ENCODE measurements around the gene OR4D1.

The OR4D1 gene

GRCh38 chr17:58196610-58197009, 48.4 kb downstream of the OR4D1 start:
- H3K4me3 ChIP-seq (ENCODE audit: low read length) = no peak overlapping the region
- H3K9me3 ChIP-seq (ENCODE audit: insufficient read depth, low read depth, low read length) = no peaks in the 10 kb centered on the region
- H3K4me1 ChIP-seq (ENCODE audit: insufficient read depth, low read length) = no peaks in the 10 kb centered on the region
- no peak overlapping the region for H3K9ac ChIP-seq (ENCODE audit: low read depth, low read length)
- no peak overlapping the region for H3K27ac ChIP-seq (ENCODE audit: low read length)
- H3K27me3 ChIP-seq (ENCODE audit: insufficient read depth, low read length) = peaks cover 18% of the 10 kb centered on the region
- H3K36me3 ChIP-seq (ENCODE audit: insufficient read depth, low read depth, low read length) = no peaks in the 10 kb centered on the region

GRCh38 chr17:58200024-58200633, 51.9 kb downstream of the OR4D1 start:
- H3K36me3 ChIP-seq (ENCODE audit: insufficient read depth, low read depth, low read length) = no peaks in the 10 kb centered on the region
- H3K4me1 ChIP-seq (ENCODE audit: insufficient read depth, low read length) = no peaks in the 10 kb centered on the region
- H3K9me3 ChIP-seq (ENCODE audit: insufficient read depth, low read depth, low read length) = no peaks in the 10 kb centered on the region
- H3K9ac ChIP-seq (ENCODE audit: low read depth, low read length) = no peak overlapping the region
- H3K4me3 ChIP-seq (ENCODE audit: low read length) = no peak overlapping the region
- H3K27ac ChIP-seq (ENCODE audit: low read length) = no peak overlapping the region
- H3K27me3 ChIP-seq (ENCODE audit: insufficient read depth, low read length) = peaks cover 18% of the 10 kb centered on the region

- H3K9me3 ChIP-seq (ENCODE audit: insufficient read depth, low read depth, low read length) = no peaks in the 10 kb centered on the region
- H3K36me3 ChIP-seq (ENCODE audit: insufficient read depth, low read depth, low read length) = peaks cover 11% of the 10 kb centered on the region; the same call in 1 of the 2 replicates
- no peak overlapping the region for H3K4me3 ChIP-seq (ENCODE audit: low read length)
- no peak overlapping the region for H3K9ac ChIP-seq (ENCODE audit: low read depth, low read length)
- H3K27ac ChIP-seq (ENCODE audit: low read length) = no peak overlapping the region
- no peaks in the 10 kb centered on the region for H3K4me1 ChIP-seq (ENCODE audit: insufficient read depth, low read length)
- peaks cover 18% of the 10 kb centered on the region for H3K27me3 ChIP-seq (ENCODE audit: insufficient read depth, low read length)
Observed at GRCh38 chr17:58202859-58203258, 54.7 kb downstream of the OR4D1 start.

GRCh38 chr17:58204796-58205195, 56.6 kb downstream of the OR4D1 start:
- no peak overlapping the region for H3K9ac ChIP-seq (ENCODE audit: low read depth, low read length)
- peaks cover 19% of the 10 kb centered on the region; the same call in 1 of the 2 replicates for H3K36me3 ChIP-seq (ENCODE audit: insufficient read depth, low read depth, low read length)
- no peak overlapping the region for H3K4me3 ChIP-seq (ENCODE audit: low read length)
- no peaks in the 10 kb centered on the region for H3K4me1 ChIP-seq (ENCODE audit: insufficient read depth, low read length)
- no peaks in the 10 kb centered on the region for H3K9me3 ChIP-seq (ENCODE audit: insufficient read depth, low read depth, low read length)
- no peak overlapping the region for H3K27ac ChIP-seq (ENCODE audit: low read length)
- peaks cover 9% of the 10 kb centered on the region for H3K27me3 ChIP-seq (ENCODE audit: insufficient read depth, low read length)

GRCh38 chr17:58205936-58206335, 57.8 kb downstream of the OR4D1 start:
- H3K9me3 ChIP-seq (ENCODE audit: insufficient read depth, low read depth, low read length) = no peaks in the 10 kb centered on the region
- H3K36me3 ChIP-seq (ENCODE audit: insufficient read depth, low read depth, low read length) = peaks cover 29% of the 10 kb centered on the region
- no peak overlapping the region for H3K9ac ChIP-seq (ENCODE audit: low read depth, low read length)
- no peak overlapping the region for H3K4me3 ChIP-seq (ENCODE audit: low read length)
- H3K27ac ChIP-seq (ENCODE audit: low read length) = no peak overlapping the region
- H3K27me3 ChIP-seq (ENCODE audit: insufficient read depth, low read length) = peaks cover 2% of the 10 kb centered on the region; the same call in 1 of the 2 replicates
- H3K4me1 ChIP-seq (ENCODE audit: insufficient read depth, low read length) = no peaks in the 10 kb centered on the region

GRCh38 chr17:58207451-58207850, 59.3 kb downstream of the OR4D1 start:
- Histone ChIP-seq H3K27ac (ENCODE audit: low read length) (no peak overlapping the region), H3K9me3 (ENCODE audit: insufficient read depth, low read depth, low read length) (no peaks in the 10 kb centered on the region), H3K4me1 (ENCODE audit: insufficient read depth, low read length) (no peaks in the 10 kb centered on the region), H3K36me3 (ENCODE audit: insufficient read depth, low read depth, low read length) (peaks cover 34% of the 10 kb centered on the region), H3K4me3 (ENCODE audit: low read length) (no peak overlapping the region), H3K27me3 (ENCODE audit: insufficient read depth, low read length) (no peaks in the 10 kb centered on the region), H3K9ac (ENCODE audit: low read depth, low read length) (no peak overlapping the region)

GRCh38 chr17:58208344-58208743, 60.2 kb downstream of the OR4D1 start:
- Histone ChIP-seq H3K36me3 (ENCODE audit: insufficient read depth, low read depth, low read length) (peaks cover 34% of the 10 kb centered on the region), H3K27me3 (ENCODE audit: insufficient read depth, low read length) (no peaks in the 10 kb centered on the region)

More at GRCh38 chr17:58208344-58208743, 60.2 kb downstream of the OR4D1 start:
- no peak overlapping the region for H3K4me3 ChIP-seq (ENCODE audit: low read length)
- no peak overlapping the region for H3K27ac ChIP-seq (ENCODE audit: low read length)
- no peaks in the 10 kb centered on the region for H3K9me3 ChIP-seq (ENCODE audit: insufficient read depth, low read depth, low read length)
- H3K4me1 ChIP-seq (ENCODE audit: insufficient read depth, low read length) = no peaks in the 10 kb centered on the region
- H3K9ac ChIP-seq (ENCODE audit: low read depth, low read length) = no peak overlapping the region

All from iPS-20b (cell line).